GM18858 (cell line): ENCODE measurements around the gene PRELID1.
"Not testable (repeated sequence)": the region's sequence is repeated elsewhere in the genome, so short reads cannot be mapped to it uniquely, and the experiment has no call there.

Source experiments
- ATAC-seq: cut with Tn5 transposase; IDR thresholded peaks from one replicate; pipeline ENCODE4 v1.9.1; 2021; ENCODE audit not compliant: unreplicated experiment

PRELID1 gene

GRCh38 chr5:177334781-177335700 lies 31.4 kb downstream of the PRELID1 start:
- ATAC-seq: no peak

- no peak for ATAC-seq
These were observed 32.1 kb downstream of the PRELID1 start for GRCh38 chr5:177335701-177336065.

GRCh38 chr5:177336112-177336511 lies 32.5 kb downstream of the PRELID1 start:
- no peak for ATAC-seq

- ATAC-seq: no peak
These were observed 33.2 kb downstream of the PRELID1 start for GRCh38 chr5:177336603-177337494.

GRCh38 chr5:177338251-177339106 lies 34.9 kb downstream of the PRELID1 start:
- ATAC-seq: no peak

- ATAC-seq: no peak
These were observed 35.6 kb downstream of the PRELID1 start for GRCh38 chr5:177339107-177339638.

GRCh38 chr5:177343000-177343399 lies 39.4 kb downstream of the PRELID1 start:
- not testable (repeated sequence) for ATAC-seq

- no peak for ATAC-seq
These were observed 40.2 kb downstream of the PRELID1 start for GRCh38 chr5:177343777-177344176.

GRCh38 chr5:177344891-177345290 lies 41.3 kb downstream of the PRELID1 start:
- no peak for ATAC-seq

- no peak for ATAC-seq
These were observed 43.2 kb downstream of the PRELID1 start for GRCh38 chr5:177346820-177347219.

GRCh38 chr5:177347699-177348098 lies 44.1 kb downstream of the PRELID1 start:
- ATAC-seq: no peak

- no peak for ATAC-seq
These were observed 45.7 kb downstream of the PRELID1 start for GRCh38 chr5:177349362-177349647.

- ATAC-seq: no peak
These were observed 46.2 kb downstream of the PRELID1 start for GRCh38 chr5:177349762-177350161.

- no peak for ATAC-seq
These were observed 47.3 kb downstream of the PRELID1 start for GRCh38 chr5:177350776-177351391.

GRCh38 chr5:177351392-177352329 lies 48.1 kb downstream of the PRELID1 start, which contains the start of gene LMAN2:
TSS of gene LMAN2 (minus strand) at chr5:177351668. CDS start at chr5:177351647, 21 bp downstream.
- peak; percentile 86 for ATAC-seq

- ATAC-seq: no peak
These were observed 49.5 kb downstream of the PRELID1 start for GRCh38 chr5:177353093-177353492.

- no peak for ATAC-seq
These were observed 50.7 kb downstream of the PRELID1 start for GRCh38 chr5:177354256-177354655.

GRCh38 chr5:177354711-177355110 lies 51.1 kb downstream of the PRELID1 start:
- no peak for ATAC-seq
